MM.1S (cell line): ENCODE data around the gene RIOK2.

Experiments
- EZH2 ChIP-seq: fragments of 300-600 bp; sonication (generic); optimal IDR thresholded peaks from 2 replicates; pipeline ENCODE3; 2017; ENCODE audit warnings: low read depth, mild to moderate bottlenecking, antibody characterized with exemption, low read length, mixed read lengths
- TF ChIP-seq, protein P1 (sequence below): fragments of 300-600 bp; sonication (generic); IDR thresholded peaks from 2 replicates; pipeline ENCODE4 v1.5.1; 2016; ENCODE audit warnings: antibody characterized with exemption, low read length, mixed read lengths

DNA sequence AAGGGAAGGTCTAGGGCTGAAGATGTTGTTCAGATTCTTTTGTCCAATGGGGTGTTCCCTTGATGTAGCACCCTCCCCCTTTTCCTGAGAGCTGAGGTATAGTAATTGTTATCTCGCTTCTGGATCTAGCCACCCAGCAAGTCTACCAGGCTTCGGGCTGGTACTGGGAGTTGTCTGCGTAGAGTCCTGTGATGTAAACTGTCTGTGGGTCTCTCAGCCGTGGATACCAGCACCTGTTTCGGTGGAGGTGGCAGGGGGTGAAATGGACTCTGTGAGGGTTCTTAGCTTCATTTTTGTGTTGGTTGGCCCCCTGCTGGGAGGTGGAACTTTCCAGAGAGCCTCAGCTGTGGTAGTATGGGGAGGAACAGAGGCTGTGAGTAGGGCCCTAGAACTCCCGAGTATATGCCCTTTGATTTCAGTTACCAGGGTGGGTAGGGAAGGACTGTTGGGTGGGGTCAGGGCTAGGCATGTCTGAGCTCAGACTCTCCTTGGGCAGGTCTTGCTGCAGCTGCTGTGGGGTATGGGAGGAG lies 25.2 kb upstream of the RIOK2 start:
- no peak for TF ChIP-seq EZH2
- TF ChIP-seq, protein P1, sequence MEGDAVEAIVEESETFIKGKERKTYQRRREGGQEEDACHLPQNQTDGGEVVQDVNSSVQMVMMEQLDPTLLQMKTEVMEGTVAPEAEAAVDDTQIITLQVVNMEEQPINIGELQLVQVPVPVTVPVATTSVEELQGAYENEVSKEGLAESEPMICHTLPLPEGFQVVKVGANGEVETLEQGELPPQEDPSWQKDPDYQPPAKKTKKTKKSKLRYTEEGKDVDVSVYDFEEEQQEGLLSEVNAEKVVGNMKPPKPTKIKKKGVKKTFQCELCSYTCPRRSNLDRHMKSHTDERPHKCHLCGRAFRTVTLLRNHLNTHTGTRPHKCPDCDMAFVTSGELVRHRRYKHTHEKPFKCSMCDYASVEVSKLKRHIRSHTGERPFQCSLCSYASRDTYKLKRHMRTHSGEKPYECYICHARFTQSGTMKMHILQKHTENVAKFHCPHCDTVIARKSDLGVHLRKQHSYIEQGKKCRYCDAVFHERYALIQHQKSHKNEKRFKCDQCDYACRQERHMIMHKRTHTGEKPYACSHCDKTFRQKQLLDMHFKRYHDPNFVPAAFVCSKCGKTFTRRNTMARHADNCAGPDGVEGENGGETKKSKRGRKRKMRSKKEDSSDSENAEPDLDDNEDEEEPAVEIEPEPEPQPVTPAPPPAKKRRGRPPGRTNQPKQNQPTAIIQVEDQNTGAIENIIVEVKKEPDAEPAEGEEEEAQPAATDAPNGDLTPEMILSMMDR, result no peak
